HS-5 (cell line): ENCODE data around the gene PIAS4.

Source experiments
- DNase-seq: peaks from one replicate; pipeline ENCODE4 v3.0.0-alpha.2; 2012; ENCODE audit warnings: low read depth

PIAS4 gene

GRCh38 chr19:4059891-4060620, 52.5 kb downstream of the PIAS4 start:
- DNase-seq: no peak

- DNase-seq: no peak
These were observed 53.2 kb downstream of the PIAS4 start for GRCh38 chr19:4060621-4061177.

GRCh38 chr19:4061178-4061682, 53.7 kb downstream of the PIAS4 start:
- DNase-seq: no peak

- no peak for DNase-seq
These were observed 54.3 kb downstream of the PIAS4 start for GRCh38 chr19:4061683-4062418.

GRCh38 chr19:4062419-4063368, 55.2 kb downstream of the PIAS4 start:
- no peak for DNase-seq

GRCh38 chr19:4063369-4064148, 56.0 kb downstream of the PIAS4 start:
- no peak for DNase-seq

GRCh38 chr19:4064149-4064495, 56.6 kb downstream of the PIAS4 start:
- no peak for DNase-seq

- DNase-seq: no peak
These were observed 57.1 kb downstream of the PIAS4 start for GRCh38 chr19:4064496-4065260.

- DNase-seq: peak; percentile 73
These were observed 58.1 kb downstream of the PIAS4 start for GRCh38 chr19:4065430-4066175.

GRCh38 chr19:4066176-4066606, 58.7 kb downstream of the PIAS4 start:
- DNase-seq: no peak

GRCh38 chr19:4066682-4067395, 59.3 kb downstream of the PIAS4 start, which contains the start of gene ZBTB7A:
TSS of gene ZBTB7A (minus strand) at chr19:4066899. CDS start at chr19:4055232, 11,667 bp downstream.
- no peak for DNase-seq

- DNase-seq: no peak
These were observed 60.0 kb downstream of the PIAS4 start for GRCh38 chr19:4067396-4068046.

GRCh38 chr19:4068047-4068966, 60.8 kb downstream of the PIAS4 start:
- no peak for DNase-seq

GRCh38 chr19:4069331-4069959, 61.9 kb downstream of the PIAS4 start:
- no peak for DNase-seq

- no peak for DNase-seq
These were observed 64.1 kb downstream of the PIAS4 start for GRCh38 chr19:4071610-4072009.

- DNase-seq: no peak
These were observed 67.8 kb downstream of the PIAS4 start for GRCh38 chr19:4075373-4075772.

GRCh38 chr19:4077007-4077374, 69.5 kb downstream of the PIAS4 start:
- no peak for DNase-seq
